Astrocyte (in vitro differentiated cells and primary cell): Measurements from ENCODE around the gene NRBF2. TPM values are rescaled to one million over a fixed set of nuclear protein-coding genes. Genes with fewer than 3 reads are reported as not detected.

Experiments used
- DNase-seq: peaks from one replicate; pipeline ENCODE4 v3.0.0-alpha.2; 2010; ENCODE audit warnings: low read depth
- FAIRE-seq: peaks from 2 replicates; lab custom pipeline; 2011; peaks lifted over from hg19 to GRCh38; lab: Jason Lieb, UNC
- H2AFZ ChIP-seq: 2 replicates; pipeline ENCODE4 v1.6.0; 2012; ENCODE audit warnings: low read depth, low read length, inconsistent platforms
- H3K27ac ChIP-seq: 2 replicates; pipeline ENCODE4 v1.5.1; 2011; ENCODE audit warnings: low read depth, low read length, inconsistent platforms
- H3K27me3 ChIP-seq: 2 replicates; pipeline ENCODE4 v1.6.0; 2011; ENCODE audit warnings: low read length, inconsistent platforms; ENCODE audit not compliant: insufficient read depth
- H3K36me3 ChIP-seq: 2 replicates; pipeline ENCODE4 v1.5.1; 2011; ENCODE audit warnings: low read length, inconsistent platforms; ENCODE audit not compliant: insufficient read depth
- H3K4me1 ChIP-seq: 2 replicates; pipeline ENCODE4 v1.5.1; 2011; ENCODE audit warnings: low read length, inconsistent platforms; ENCODE audit not compliant: insufficient read depth
- H3K4me2 ChIP-seq: 2 replicates; pipeline ENCODE4 v1.6.0; 2012; ENCODE audit warnings: low read length, inconsistent platforms
- H3K4me3 ChIP-seq: 2 replicates; pipeline ENCODE4 v1.5.1; 2011; ENCODE audit warnings: low read depth, mild to moderate bottlenecking, low read length, inconsistent platforms; ENCODE audit not compliant: insufficient read depth
- H3K79me2 ChIP-seq: 2 replicates; pipeline ENCODE4 v1.6.0; 2012; ENCODE audit warnings: mild to moderate bottlenecking, low read length, inconsistent platforms; ENCODE audit not compliant: insufficient read depth
- H3K9ac ChIP-seq: 2 replicates; pipeline ENCODE4 v1.6.0; 2012; ENCODE audit warnings: mild to moderate bottlenecking, low read length, inconsistent platforms
- H3K9me3 ChIP-seq: 2 replicates; pipeline ENCODE4 v1.5.1; 2012; ENCODE audit warnings: low read depth, mild to moderate bottlenecking, low read length, inconsistent platforms; ENCODE audit not compliant: insufficient read depth
- H4K20me1 ChIP-seq: 2 replicates; pipeline ENCODE4 v1.6.0; 2012; ENCODE audit warnings: low read length, inconsistent platforms; ENCODE audit not compliant: insufficient read depth
- H3K27ac Mint-ChIP-seq: one replicate; pipeline ENCODE4 v1.8.0; 2021; ENCODE audit warnings: mild to moderate bottlenecking, mixed read lengths; ENCODE audit not compliant: unreplicated experiment
- H3K27me3 Mint-ChIP-seq: one replicate; pipeline ENCODE4 v1.8.0; 2021; ENCODE audit warnings: low read depth, mixed read lengths; ENCODE audit not compliant: unreplicated experiment
- H3K36me3 Mint-ChIP-seq: one replicate; pipeline ENCODE4 v1.8.0; 2021; ENCODE audit warnings: low read depth, mixed read lengths; ENCODE audit not compliant: unreplicated experiment
- H3K4me1 Mint-ChIP-seq: one replicate; pipeline ENCODE4 v1.8.0; 2021; ENCODE audit warnings: low read depth, mixed read lengths; ENCODE audit not compliant: unreplicated experiment
- H3K4me3 Mint-ChIP-seq: one replicate; pipeline ENCODE4 v1.8.0; 2021; ENCODE audit warnings: mild to moderate bottlenecking, moderate library complexity, mixed read lengths; ENCODE audit not compliant: unreplicated experiment
- H3K9me3 Mint-ChIP-seq: one replicate; pipeline ENCODE4 v1.8.0; 2021; ENCODE audit warnings: mild to moderate bottlenecking, mixed read lengths; ENCODE audit not compliant: unreplicated experiment
- CTCF ChIP-seq: IDR thresholded peaks from 2 replicates; pipeline ENCODE4 v1.5.1; 2011; ENCODE audit warnings: low read depth, mild to moderate bottlenecking, inconsistent platforms, low read length, moderate library complexity; ENCODE audit not compliant: insufficient read depth
- EZH2 ChIP-seq: IDR thresholded peaks from 2 replicates; pipeline ENCODE4 v1.6.1; 2012; ENCODE audit warnings: mild to moderate bottlenecking, low read length, inconsistent platforms; ENCODE audit not compliant: insufficient read depth
- total RNA-seq: library from RNA; stranded (reverse); gene quantifications from 2 replicates; pipeline ENCODE4 v1.2.1, GENCODE V29; 2021

Gene NRBF2
- total RNA-seq, 1 donor from 2014 or later, result 55.4 TPM

- H3K9me3 ChIP-seq, result no peaks in the 10 kb centered on the region
- no peaks in the 10 kb centered on the region for H3K79me2 ChIP-seq
- no peak overlapping the region for H2AFZ ChIP-seq
- no peak overlapping the region for H3K27ac ChIP-seq
- no peaks in the 10 kb centered on the region for H3K27me3 ChIP-seq
- H3K36me3 ChIP-seq, result peaks cover 28% of the 10 kb centered on the region
- no peak overlapping the region for H3K27ac Mint-ChIP-seq
- no peaks in the 10 kb centered on the region for H3K4me1 ChIP-seq
- no peaks in the 10 kb centered on the region for H3K9me3 Mint-ChIP-seq
- peaks cover 7% of the 10 kb centered on the region for H4K20me1 ChIP-seq
- H3K4me3 Mint-ChIP-seq, result no peak overlapping the region
- TF ChIP-seq EZH2 (no peak), CTCF (no peak)
- H3K4me2 ChIP-seq, result no peak overlapping the region
- no peak for DNase-seq
- peaks cover 2% of the 10 kb centered on the region for H3K36me3 Mint-ChIP-seq
- FAIRE-seq, result no peak
- H3K4me1 Mint-ChIP-seq, result peaks cover 15% of the 10 kb centered on the region
- no peak overlapping the region for H3K9ac ChIP-seq
- H3K4me3 ChIP-seq, result no peak overlapping the region
- H3K27me3 Mint-ChIP-seq, result no peaks in the 10 kb centered on the region
Observed at GRCh38 chr10:63165249-63165648, 32.1 kb downstream of the NRBF2 start.

GRCh38 chr10:63166742-63167258, 33.7 kb downstream of the NRBF2 start:
- H3K36me3 Mint-ChIP-seq, result peaks cover 2% of the 10 kb centered on the region

More at GRCh38 chr10:63166742-63167258, 33.7 kb downstream of the NRBF2 start:
- Histone ChIP-seq H3K9ac (no peak overlapping the region), H3K27ac (no peak overlapping the region), H3K36me3 (peaks cover 38% of the 10 kb centered on the region), H3K4me3 (no peak overlapping the region), H3K4me1 (no peaks in the 10 kb centered on the region), H3K9me3 (no peaks in the 10 kb centered on the region), H3K79me2 (no peaks in the 10 kb centered on the region), H3K27me3 (no peaks in the 10 kb centered on the region), H4K20me1 (peaks cover 12% of the 10 kb centered on the region), H2AFZ (no peak overlapping the region), H3K4me2 (no peak overlapping the region)
- Mint-ChIP-seq H3K4me1 (peaks cover 23% of the 10 kb centered on the region), H3K4me3 (no peak overlapping the region), H3K27me3 (no peaks in the 10 kb centered on the region), H3K9me3 (no peaks in the 10 kb centered on the region), H3K27ac (no peak overlapping the region)
- peak; percentile 92 for TF ChIP-seq CTCF
- TF ChIP-seq EZH2, result no peak
- FAIRE-seq (peak; percentile 85), DNase-seq (peak; percentile 56)
